Measurements from ENCODE around the gene EIF3C. TPM values are rescaled to one million over a fixed set of nuclear protein-coding genes. Genes with fewer than 3 reads are reported as not detected.

EIF3C gene
- total RNA-seq, 1 donor from 2014 or later, result 507 TPM

Small RNAs within 50 kb of the gene (microRNA-seq; reads per million reads assigned to microRNA genes)
- not detected for gene MIR6862-2 (ENCODE audit: borderline microRNAs expressed)

Other genes starting within 250 kb of the EIF3C start
- gene NPIPB7, start 239.1 kb upstream of the EIF3C start, total RNA-seq, result not detected
- 73.7 TPM for gene CLN3, start 219.4 kb upstream of the EIF3C start, total RNA-seq
- gene APOBR, start 216.8 kb upstream of the EIF3C start, total RNA-seq, result 17.7 TPM
- gene IL27, start 204.6 kb upstream of the EIF3C start, total RNA-seq, result not detected
- 291 TPM for gene NUPR1, start 172.5 kb upstream of the EIF3C start, total RNA-seq
- gene SGF29, start 157.5 kb upstream of the EIF3C start, total RNA-seq, result 33.5 TPM
- 13.0 TPM for gene SULT1A2, start 114.4 kb upstream of the EIF3C start, total RNA-seq
- gene SULT1A1, start 101.4 kb upstream of the EIF3C start, total RNA-seq, result 55.4 TPM
- gene NPIPB8, start 73.4 kb upstream of the EIF3C start, total RNA-seq, result 2.8 TPM
- gene NPIPB9, start 40.3 kb downstream of the EIF3C start, total RNA-seq, result 3.5 TPM
- 118 TPM for gene ATXN2L, start 111.5 kb downstream of the EIF3C start, total RNA-seq
- 134 TPM for gene TUFM, start 134.9 kb downstream of the EIF3C start, total RNA-seq
- gene SH2B1, start 152.4 kb downstream of the EIF3C start, total RNA-seq, result 51.9 TPM
- gene ATP2A1, start 167.0 kb downstream of the EIF3C start, total RNA-seq, result 0.46 TPM
- 23.4 TPM for gene RABEP2, start 213.8 kb downstream of the EIF3C start, total RNA-seq
- not detected for gene CD19, start 220.5 kb downstream of the EIF3C start, total RNA-seq
- gene NFATC2IP, start 239.5 kb downstream of the EIF3C start, total RNA-seq, result 36.3 TPM

Measured in upper lobe of right lung (tissue), 1 donor.